AG09319 (cell line): ENCODE data around the gene NR2F2.

Experiments
- DNase-seq: peaks from one replicate; pipeline ENCODE4 v3.0.0-alpha.2; 2010; ENCODE audit warnings: low read depth; ENCODE audit errors: extremely low read depth
- CTCF ChIP-seq: IDR thresholded peaks from 2 replicates; pipeline ENCODE4 v1.5.1; 2011; ENCODE audit warnings: low read depth, mild to moderate bottlenecking, inconsistent platforms, low read length, moderate library complexity

NR2F2 gene

GRCh38 chr15:96359616-96360521 lies 29.4 kb downstream of the NR2F2 start:
- no peak for DNase-seq
- no peak for TF ChIP-seq CTCF

DNA sequence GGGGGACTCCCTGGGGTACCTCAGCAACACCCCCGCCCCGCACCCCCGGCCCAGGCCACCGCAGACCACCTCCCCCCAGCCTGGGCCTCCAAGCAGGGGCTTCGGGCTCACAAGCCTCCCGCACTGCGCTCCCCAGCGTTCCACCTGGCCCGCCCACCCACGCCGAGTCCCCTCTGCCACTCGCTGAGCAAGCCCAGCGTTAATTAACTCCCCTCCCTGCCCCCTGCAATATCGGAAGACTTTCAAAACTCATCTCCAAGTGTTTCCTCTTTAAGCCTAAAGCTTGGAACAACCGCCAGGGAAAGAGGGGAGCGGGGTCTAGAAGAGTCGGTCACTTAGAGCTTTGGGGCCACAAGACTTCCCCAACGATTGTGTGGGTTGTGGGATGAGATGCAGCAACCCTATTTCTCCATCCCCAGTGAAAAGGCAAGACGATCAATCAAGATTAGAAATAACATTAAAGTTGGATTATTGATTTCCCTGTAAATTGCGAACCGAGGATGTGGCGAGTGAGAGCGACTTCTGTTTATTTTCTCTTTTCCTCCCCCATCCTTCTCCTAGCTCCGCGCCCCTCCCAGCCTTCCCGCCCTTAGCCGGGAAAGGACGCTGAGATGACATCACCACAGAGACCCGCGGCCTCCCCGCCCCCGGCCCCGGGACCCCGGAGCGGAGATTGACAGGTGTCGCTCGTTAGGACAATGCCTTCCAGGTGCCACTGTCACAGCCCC lies 30.2 kb downstream of the NR2F2 start:
- no peak for DNase-seq
- TF ChIP-seq CTCF: no peak

DNA sequence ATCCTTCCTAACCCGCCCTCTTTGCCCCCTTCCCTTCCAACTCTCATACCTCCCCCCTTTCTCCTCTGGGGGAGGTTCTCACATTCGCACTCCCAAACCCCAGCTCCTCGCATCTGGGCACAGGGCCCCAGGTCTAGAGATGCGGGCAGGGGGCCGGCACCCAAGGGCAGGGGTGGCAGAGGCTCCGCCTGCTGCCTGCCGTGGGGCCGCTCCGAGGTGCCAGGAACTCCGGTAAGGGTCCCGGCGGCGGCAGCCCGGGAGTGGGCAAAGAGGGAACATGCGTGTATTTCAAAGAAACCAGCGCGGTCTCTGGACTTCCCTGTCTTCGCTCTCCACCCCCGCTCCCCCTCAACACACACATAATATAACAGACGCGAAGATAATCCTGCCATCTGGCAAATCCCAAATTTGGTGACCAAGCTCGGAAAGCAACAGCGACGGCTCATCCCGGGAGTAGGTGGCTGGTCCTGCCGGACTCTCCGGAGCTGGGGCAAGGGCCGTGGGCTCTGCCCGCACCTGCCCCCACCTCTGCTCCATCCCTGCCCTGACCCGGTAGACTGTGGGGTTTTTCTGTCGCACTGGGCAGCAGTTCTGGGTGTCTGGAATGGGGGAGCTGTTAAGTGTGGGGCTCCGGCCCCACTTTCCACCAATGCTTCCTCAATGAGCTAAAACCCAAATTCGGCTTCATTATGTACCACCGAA lies 31.0 kb downstream of the NR2F2 start:
- TF ChIP-seq CTCF: no peak
- DNase-seq: no peak

DNA sequence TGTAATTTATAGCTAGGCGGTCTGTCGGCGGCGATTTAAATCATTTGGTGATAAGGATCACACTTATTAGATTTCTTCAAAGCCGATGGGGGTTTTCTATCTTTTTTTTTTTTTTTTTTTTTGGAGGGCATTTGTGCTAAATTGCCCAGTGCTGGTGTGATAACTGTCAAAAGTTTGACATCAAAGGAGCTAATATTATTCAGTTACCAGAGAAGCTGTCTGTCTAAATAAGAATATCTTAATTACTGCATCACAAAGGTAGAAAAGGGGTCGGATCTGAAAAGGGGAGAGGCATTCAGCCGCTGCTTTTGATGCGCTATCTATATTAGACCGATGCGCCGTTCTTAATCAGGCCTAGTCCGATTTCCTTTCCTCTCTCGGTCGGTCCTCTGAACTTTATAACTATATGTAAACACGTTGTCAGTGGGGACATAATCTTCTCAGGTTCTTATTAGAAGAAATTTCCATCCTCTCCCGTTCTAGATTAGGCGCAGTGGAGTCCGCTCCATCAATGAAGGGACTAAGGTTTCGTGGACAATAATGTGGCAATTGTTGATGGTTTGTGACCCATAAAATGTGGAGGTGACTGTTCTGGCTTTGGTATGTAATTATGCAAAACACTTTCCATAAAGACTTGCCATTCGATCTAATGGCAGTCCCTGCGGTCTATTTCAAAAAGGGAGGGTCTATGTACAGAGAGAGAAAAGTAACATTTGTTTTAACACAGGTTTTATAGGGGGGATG lies 31.7 kb downstream of the NR2F2 start:
- TF ChIP-seq CTCF: no peak

DNA sequence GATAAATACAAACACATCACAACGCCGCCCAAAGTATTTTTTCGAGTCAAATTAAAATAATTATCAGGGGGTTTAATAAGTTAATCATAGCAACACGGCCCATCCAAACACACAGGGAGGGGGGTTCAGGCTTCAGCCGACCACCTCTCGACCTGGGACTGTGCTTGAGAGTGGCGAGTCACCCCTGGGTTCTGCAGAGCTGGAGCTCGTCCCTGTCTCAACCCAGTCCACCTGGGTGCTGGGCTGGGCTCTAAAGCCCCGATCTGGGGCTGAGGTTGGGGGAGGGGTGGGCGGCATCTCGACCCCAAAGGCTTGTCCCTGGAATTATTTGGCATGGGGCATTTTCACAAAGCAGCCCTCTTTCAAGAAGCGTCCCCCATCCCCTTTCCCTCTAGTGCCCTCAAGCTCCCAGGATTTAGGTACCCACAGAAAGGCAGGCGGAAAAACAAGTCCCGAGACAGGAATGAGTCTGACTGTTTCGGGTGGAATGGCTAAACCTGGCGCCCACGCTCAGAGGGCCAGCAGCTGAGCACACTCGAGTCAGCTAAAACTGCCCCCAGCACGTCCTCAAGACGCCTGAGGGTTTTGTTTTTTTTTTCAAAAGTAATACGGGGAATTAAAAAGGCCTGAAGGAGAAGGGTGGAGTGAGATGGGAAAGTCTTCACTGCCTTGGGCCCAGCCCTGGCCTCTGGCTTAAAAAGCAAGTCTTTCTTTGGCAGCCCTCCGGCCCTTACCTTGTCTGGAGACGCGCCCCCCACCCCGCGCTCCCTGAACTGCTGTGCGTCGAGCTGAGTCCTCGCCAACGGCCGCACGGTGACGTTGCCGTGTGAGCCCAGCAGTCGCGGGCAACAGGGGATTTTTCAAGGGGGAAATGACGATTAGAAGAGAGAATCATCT lies 32.5 kb downstream of the NR2F2 start:
- no peak for DNase-seq
- no peak for TF ChIP-seq CTCF

More for the DNA sequence above, 31.7 kb downstream of the NR2F2 start:
- DNase-seq: no peak

- no peak for DNase-seq
- no peak for TF ChIP-seq CTCF
Measured at GRCh38 chr15:96363707-96364106, 33.2 kb downstream of the NR2F2 start.
